Activated T-helper 17 cell treated with anti-CD3 and anti-CD28 coated beads, Interleukin-2, amount 50 U/mL, for 72 hours (primary cell): ENCODE results near the gene RELL1. TPM values are rescaled to one million over a fixed set of nuclear protein-coding genes. Genes with fewer than 3 reads are reported as not detected.

Experiments
- ATAC-seq: fragments of 150-1000 bp; cut with Tn5 transposase; replicated peaks from 2 replicates; pipeline ENCODE4 v1.10.0; 2021; ENCODE audit warnings: mild to moderate bottlenecking, moderate library complexity
- H3K27ac Mint-ChIP-seq: one replicate; pipeline ENCODE4 v1.8.0; 2022; ENCODE audit warnings: mixed read lengths
- H3K27me3 Mint-ChIP-seq: one replicate; pipeline ENCODE4 v1.8.0; 2022; ENCODE audit warnings: mixed read lengths
- H3K36me3 Mint-ChIP-seq: one replicate; pipeline ENCODE4 v1.8.0; 2022; ENCODE audit warnings: low read depth, mild to moderate bottlenecking, mixed read lengths
- H3K4me1 Mint-ChIP-seq: one replicate; pipeline ENCODE4 v1.8.0; 2022; ENCODE audit warnings: mixed read lengths
- H3K4me3 Mint-ChIP-seq: one replicate; pipeline ENCODE4 v1.8.0; 2022; ENCODE audit warnings: mild to moderate bottlenecking, mixed read lengths
- H3K9me3 Mint-ChIP-seq: one replicate; pipeline ENCODE4 v1.8.0; 2022; ENCODE audit warnings: mixed read lengths
- total RNA-seq, 2 donors: library from RNA; stranded (reverse); gene quantifications; one replicate each; pipeline ENCODE4 v1.2.3, GENCODE V29; 2022

Gene RELL1
- total RNA-seq, 2 donors from 2014 or later, result 15.5 to 20.8 TPM

- Mint-ChIP-seq H3K36me3 (peaks cover 77% of the 10 kb centered on the region), H3K9me3 (no peaks in the 10 kb centered on the region), H3K27ac (no peak overlapping the region), H3K4me1 (peaks cover 4% of the 10 kb centered on the region), H3K27me3 (no peaks in the 10 kb centered on the region), H3K4me3 (no peak overlapping the region)
- no peak for ATAC-seq
Observed at GRCh38 chr4:37623940-37624339, 62.2 kb downstream of the RELL1 start.

DNA sequence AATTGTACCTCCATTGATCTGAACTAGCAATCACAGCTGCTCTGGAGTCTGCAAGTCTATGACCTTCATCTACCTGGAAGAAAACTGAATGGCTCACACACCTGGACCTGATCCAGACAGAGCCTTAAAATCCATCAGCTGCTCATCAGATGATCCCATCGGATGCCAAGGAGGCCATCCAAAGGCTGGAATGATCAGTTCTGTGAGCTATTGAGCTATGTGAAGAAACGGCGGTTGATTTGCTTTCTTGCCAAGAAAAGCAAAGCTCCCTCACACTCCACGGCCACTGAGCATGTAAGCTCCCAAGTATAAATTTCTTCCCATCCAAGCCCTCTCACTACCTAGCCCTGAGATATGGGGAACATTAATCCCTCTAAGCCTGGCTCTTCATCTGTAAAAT lies 63.1 kb downstream of the RELL1 start:
- Mint-ChIP-seq H3K9me3 (no peaks in the 10 kb centered on the region), H3K4me1 (peaks cover 4% of the 10 kb centered on the region), H3K27me3 (no peaks in the 10 kb centered on the region), H3K36me3 (peaks cover 68% of the 10 kb centered on the region), H3K4me3 (no peak overlapping the region), H3K27ac (no peak overlapping the region)
- ATAC-seq, result no peak

- H3K27me3 Mint-ChIP-seq, result no peaks in the 10 kb centered on the region
Observed at GRCh38 chr4:37620176-37620575, 66.0 kb downstream of the RELL1 start.

GRCh38 chr4:37615720-37616063 lies 70.5 kb downstream of the RELL1 start:
- Mint-ChIP-seq H3K27me3 (no peaks in the 10 kb centered on the region), H3K9me3 (no peaks in the 10 kb centered on the region)
- ATAC-seq, result no peak

More at GRCh38 chr4:37620176-37620575, 66.0 kb downstream of the RELL1 start:
- Mint-ChIP-seq H3K4me3 (no peak overlapping the region), H3K4me1 (peaks cover 11% of the 10 kb centered on the region), H3K9me3 (no peaks in the 10 kb centered on the region), H3K36me3 (peaks cover 46% of the 10 kb centered on the region), H3K27ac (no peak overlapping the region)
- no peak for ATAC-seq

GRCh38 chr4:37615059-37615719 lies 71.0 kb downstream of the RELL1 start:
- Mint-ChIP-seq H3K36me3 (peaks cover 37% of the 10 kb centered on the region), H3K9me3 (no peaks in the 10 kb centered on the region), H3K27ac (peak overlapping the region; percentile 59), H3K27me3 (no peaks in the 10 kb centered on the region), H3K4me1 (peaks cover 11% of the 10 kb centered on the region), H3K4me3 (no peak overlapping the region)
- ATAC-seq, result no peak

More at GRCh38 chr4:37615720-37616063, 70.5 kb downstream of the RELL1 start:
- Mint-ChIP-seq H3K27ac (peak overlapping the region; percentile 59), H3K36me3 (peaks cover 36% of the 10 kb centered on the region), H3K4me1 (peaks cover 11% of the 10 kb centered on the region), H3K4me3 (no peak overlapping the region)

DNA sequence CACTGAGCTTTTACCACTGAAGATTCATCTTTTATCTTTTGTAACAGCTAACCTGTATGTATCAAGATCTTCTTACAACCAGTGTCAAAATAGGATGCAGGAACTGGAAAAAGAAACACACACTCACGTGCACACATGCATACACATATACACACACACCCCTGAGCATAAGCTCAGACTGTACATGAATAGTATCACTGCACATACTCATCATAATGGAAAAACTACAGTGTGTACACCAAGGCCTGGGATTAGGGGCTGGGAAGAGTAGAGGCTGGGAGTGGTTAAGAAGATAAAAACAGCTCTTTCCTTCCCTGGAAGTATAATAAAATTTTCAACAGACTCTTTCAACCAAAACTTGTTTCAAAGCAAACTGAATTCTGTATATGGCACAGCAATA lies 73.4 kb downstream of the RELL1 start:
- no peak overlapping the region for H3K27ac Mint-ChIP-seq
- H3K27me3 Mint-ChIP-seq, result no peaks in the 10 kb centered on the region
- H3K4me1 Mint-ChIP-seq, result peaks cover 11% of the 10 kb centered on the region
- no peaks in the 10 kb centered on the region for H3K9me3 Mint-ChIP-seq
- no peak overlapping the region for H3K4me3 Mint-ChIP-seq
- H3K36me3 Mint-ChIP-seq, result peaks cover 44% of the 10 kb centered on the region
- no peak for ATAC-seq

- H3K9me3 Mint-ChIP-seq, result no peaks in the 10 kb centered on the region
- no peaks in the 10 kb centered on the region for H3K27me3 Mint-ChIP-seq
- H3K36me3 Mint-ChIP-seq, result peaks cover 39% of the 10 kb centered on the region
- no peak for ATAC-seq
- peaks cover 3% of the 10 kb centered on the region for H3K4me1 Mint-ChIP-seq
- H3K4me3 Mint-ChIP-seq, result no peak overlapping the region
- no peak overlapping the region for H3K27ac Mint-ChIP-seq
Observed at GRCh38 chr4:37609626-37610025, 76.5 kb downstream of the RELL1 start.

DNA sequence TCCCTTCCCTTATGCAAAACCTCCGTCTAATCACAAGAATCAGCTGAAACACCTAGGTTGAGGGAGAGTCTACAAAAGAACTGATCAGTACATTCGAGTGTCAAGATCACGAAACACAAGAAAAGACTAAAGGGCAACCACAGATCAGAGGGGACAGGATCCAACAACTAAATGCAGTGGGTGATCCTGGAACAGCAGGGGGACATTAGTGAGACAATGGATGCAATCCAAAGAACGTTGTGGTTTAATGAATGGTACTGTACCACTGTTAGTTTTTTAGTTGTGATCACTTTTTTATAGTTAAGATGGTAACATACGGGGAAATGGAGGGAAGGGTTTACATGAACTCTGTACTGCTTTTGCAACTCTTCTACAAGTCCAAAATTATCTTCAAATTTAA lies 79.2 kb downstream of the RELL1 start:
- no peak for ATAC-seq
- Mint-ChIP-seq H3K27me3 (no peaks in the 10 kb centered on the region), H3K4me3 (no peak overlapping the region), H3K9me3 (no peaks in the 10 kb centered on the region), H3K36me3 (peaks cover 25% of the 10 kb centered on the region), H3K27ac (no peak overlapping the region), H3K4me1 (peaks cover 13% of the 10 kb centered on the region)

- H3K4me1 Mint-ChIP-seq, result peaks cover 13% of the 10 kb centered on the region
- peaks cover 15% of the 10 kb centered on the region for H3K36me3 Mint-ChIP-seq
- no peaks in the 10 kb centered on the region for H3K9me3 Mint-ChIP-seq
- no peak for ATAC-seq
- H3K27me3 Mint-ChIP-seq, result no peaks in the 10 kb centered on the region
- H3K27ac Mint-ChIP-seq, result peak overlapping the region; percentile 48
- no peak overlapping the region for H3K4me3 Mint-ChIP-seq
Observed at GRCh38 chr4:37605843-37606565, 80.2 kb downstream of the RELL1 start.

GRCh38 chr4:37604461-37604860 lies 81.7 kb downstream of the RELL1 start:
- H3K36me3 Mint-ChIP-seq, result peaks cover 4% of the 10 kb centered on the region
- no peak overlapping the region for H3K4me3 Mint-ChIP-seq
- H3K4me1 Mint-ChIP-seq, result peaks cover 13% of the 10 kb centered on the region
- no peaks in the 10 kb centered on the region for H3K9me3 Mint-ChIP-seq
- H3K27ac Mint-ChIP-seq, result peak overlapping the region; percentile 48
- peak; percentile 42 for ATAC-seq
- H3K27me3 Mint-ChIP-seq, result no peaks in the 10 kb centered on the region

DNA sequence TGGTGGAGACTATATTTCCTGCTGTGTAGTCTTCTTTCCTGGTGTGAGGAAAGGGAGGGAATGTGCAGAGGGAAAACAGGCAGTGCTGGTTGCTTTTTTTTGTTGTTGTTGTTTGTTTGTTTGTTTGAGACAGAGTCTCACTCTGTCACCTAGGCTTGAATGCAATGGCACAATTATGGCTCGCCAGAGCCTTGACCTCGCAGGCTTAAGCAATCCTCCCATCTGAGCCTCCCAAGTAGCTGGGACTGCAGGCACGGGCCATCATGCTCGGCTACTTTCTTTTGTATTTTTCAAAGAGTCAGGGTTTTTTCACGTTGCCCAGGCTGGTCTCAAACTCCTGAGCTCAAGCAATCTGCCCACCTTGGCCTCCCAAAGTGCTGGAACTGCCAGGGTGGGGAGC lies 82.5 kb downstream of the RELL1 start:
- Mint-ChIP-seq H3K36me3 (no peaks in the 10 kb centered on the region), H3K27ac (no peak overlapping the region), H3K9me3 (no peaks in the 10 kb centered on the region), H3K27me3 (no peaks in the 10 kb centered on the region), H3K4me1 (peaks cover 13% of the 10 kb centered on the region), H3K4me3 (no peak overlapping the region)
- no peak for ATAC-seq

GRCh38 chr4:37603070-37603468 lies 83.1 kb downstream of the RELL1 start:
- Mint-ChIP-seq H3K36me3 (no peaks in the 10 kb centered on the region), H3K9me3 (no peaks in the 10 kb centered on the region), H3K27ac (peak overlapping the region; percentile 32), H3K4me3 (no peak overlapping the region), H3K4me1 (peaks cover 13% of the 10 kb centered on the region), H3K27me3 (no peaks in the 10 kb centered on the region)
- ATAC-seq, result peak; percentile 48

- H3K27me3 Mint-ChIP-seq, result no peaks in the 10 kb centered on the region
- H3K27ac Mint-ChIP-seq, result peak overlapping the region; percentile 32
- peaks cover 13% of the 10 kb centered on the region for H3K4me1 Mint-ChIP-seq
- H3K36me3 Mint-ChIP-seq, result no peaks in the 10 kb centered on the region
- ATAC-seq, result no peak
- H3K4me3 Mint-ChIP-seq, result no peak overlapping the region
- no peaks in the 10 kb centered on the region for H3K9me3 Mint-ChIP-seq
Observed at GRCh38 chr4:37602454-37603069, 83.6 kb downstream of the RELL1 start.

DNA sequence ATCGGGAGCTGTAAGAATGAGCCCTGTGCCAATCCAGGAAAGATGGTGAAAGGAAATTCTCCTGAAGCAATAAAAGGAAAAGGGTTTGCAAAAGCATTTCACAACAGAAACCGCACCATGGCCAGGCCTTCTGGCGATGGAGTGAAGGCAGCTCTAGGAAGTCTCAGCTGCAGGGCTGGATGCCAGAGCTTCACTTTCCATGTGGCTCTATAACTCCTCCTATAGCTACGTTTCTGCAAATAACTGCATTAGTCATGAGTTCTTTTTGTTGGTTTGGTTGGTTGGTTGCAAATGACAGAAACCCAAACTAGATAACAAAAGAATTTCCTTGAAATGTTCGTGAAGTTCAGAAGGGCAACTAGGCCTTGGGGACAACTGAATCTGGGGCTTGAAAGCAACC lies 84.6 kb downstream of the RELL1 start:
- no peaks in the 10 kb centered on the region for H3K27me3 Mint-ChIP-seq
- H3K36me3 Mint-ChIP-seq, result no peaks in the 10 kb centered on the region
- peak; percentile 33 for ATAC-seq
- H3K27ac Mint-ChIP-seq, result no peak overlapping the region
- no peaks in the 10 kb centered on the region for H3K9me3 Mint-ChIP-seq
- peaks cover 13% of the 10 kb centered on the region for H3K4me1 Mint-ChIP-seq
- no peak overlapping the region for H3K4me3 Mint-ChIP-seq
